GM19043 (cell line): ENCODE results near the gene FHAD1.
"Not testable (repeated sequence)": the region's sequence is repeated elsewhere in the genome, so short reads cannot be mapped to it uniquely, and the experiment has no call there.

Source experiments
- ATAC-seq: cut with Tn5 transposase; IDR thresholded peaks from one replicate; pipeline ENCODE4 v1.9.1; 2021; ENCODE audit warnings: low read depth; ENCODE audit not compliant: unreplicated experiment

Gene FHAD1

GRCh38 chr1:15299806-15300205 lies 52.8 kb downstream of the FHAD1 start:
- ATAC-seq, result no peak

GRCh38 chr1:15303935-15304334 lies 56.9 kb downstream of the FHAD1 start:
- ATAC-seq, result no peak

- no peak for ATAC-seq
These were observed 57.9 kb downstream of the FHAD1 start for GRCh38 chr1:15304708-15305467.

DNA sequence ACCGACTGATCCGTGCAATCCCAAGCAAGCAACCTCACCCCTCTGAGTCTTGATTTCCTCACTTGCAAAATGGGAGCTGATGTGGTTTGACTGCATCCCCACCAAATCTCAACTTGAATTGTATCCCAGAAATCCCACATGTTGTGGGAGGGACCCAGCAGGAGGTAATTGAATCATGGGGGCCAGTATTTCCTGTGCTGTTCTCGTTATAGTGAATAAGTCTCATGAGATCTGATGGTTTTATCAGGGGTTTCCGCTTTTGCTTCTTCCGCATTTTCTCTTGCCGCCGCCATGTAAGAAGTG lies 58.4 kb downstream of the FHAD1 start:
- ATAC-seq, result no peak

- not testable (repeated sequence) for ATAC-seq
These were observed 59.3 kb downstream of the FHAD1 start for GRCh38 chr1:15306352-15306751.

GRCh38 chr1:15308135-15308534 lies 61.1 kb downstream of the FHAD1 start:
- no peak for ATAC-seq

- no peak for ATAC-seq
These were observed 61.6 kb downstream of the FHAD1 start for GRCh38 chr1:15308621-15309027.

GRCh38 chr1:15309687-15310086 lies 62.7 kb downstream of the FHAD1 start:
- ATAC-seq, result no peak

GRCh38 chr1:15310544-15310943 lies 63.5 kb downstream of the FHAD1 start:
- no peak for ATAC-seq

- no peak for ATAC-seq
These were observed 64.2 kb downstream of the FHAD1 start for GRCh38 chr1:15311122-15311822.

DNA sequence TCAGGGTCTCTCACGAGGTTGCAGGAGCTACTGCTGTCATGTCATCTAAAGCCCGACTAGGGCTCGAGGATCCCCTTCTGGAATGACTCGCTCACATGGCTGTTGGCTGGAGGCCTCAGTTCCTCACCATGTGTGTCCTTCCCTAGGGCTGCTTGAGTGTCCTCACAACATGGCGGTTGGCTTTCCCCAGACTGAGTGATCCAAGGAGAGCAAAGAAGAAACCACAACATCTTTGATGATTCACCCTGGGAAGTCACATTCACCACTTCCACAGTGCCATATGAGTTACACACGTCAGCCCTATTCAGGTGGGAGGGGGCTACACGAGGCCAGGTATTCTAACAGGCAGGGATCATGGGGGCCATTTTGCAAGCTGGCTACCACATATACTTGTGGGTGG lies 64.9 kb downstream of the FHAD1 start:
- ATAC-seq, result no peak

- ATAC-seq, result no peak
These were observed 65.8 kb downstream of the FHAD1 start for GRCh38 chr1:15312626-15313411.

- ATAC-seq, result no peak
These were observed 67.6 kb downstream of the FHAD1 start for GRCh38 chr1:15314328-15315281.

- ATAC-seq, result no peak
These were observed 68.8 kb downstream of the FHAD1 start for GRCh38 chr1:15315815-15316214.

- no peak for ATAC-seq
These were observed 69.5 kb downstream of the FHAD1 start for GRCh38 chr1:15316510-15316909.

DNA sequence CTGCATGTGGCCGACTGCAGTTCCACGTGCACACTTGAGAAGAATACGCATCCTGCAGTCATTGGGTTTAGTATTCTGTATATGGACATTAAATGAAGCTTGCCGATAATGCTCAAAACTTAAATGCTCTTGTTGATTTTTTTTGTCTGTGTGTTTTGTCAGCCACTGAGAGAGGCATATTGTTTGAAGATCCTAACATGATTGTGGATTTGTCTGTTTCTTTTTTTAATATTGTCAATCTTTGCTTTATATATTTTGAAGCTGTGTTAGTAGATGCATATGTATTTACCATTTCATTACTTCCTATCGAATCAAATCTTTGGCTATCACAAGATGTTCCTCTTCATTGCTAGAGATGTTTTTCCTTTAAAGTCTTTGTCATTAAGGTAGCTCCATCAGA lies 73.2 kb downstream of the FHAD1 start:
- ATAC-seq, result no peak

- no peak for ATAC-seq
These were observed 74.6 kb downstream of the FHAD1 start for GRCh38 chr1:15321601-15322000.

DNA sequence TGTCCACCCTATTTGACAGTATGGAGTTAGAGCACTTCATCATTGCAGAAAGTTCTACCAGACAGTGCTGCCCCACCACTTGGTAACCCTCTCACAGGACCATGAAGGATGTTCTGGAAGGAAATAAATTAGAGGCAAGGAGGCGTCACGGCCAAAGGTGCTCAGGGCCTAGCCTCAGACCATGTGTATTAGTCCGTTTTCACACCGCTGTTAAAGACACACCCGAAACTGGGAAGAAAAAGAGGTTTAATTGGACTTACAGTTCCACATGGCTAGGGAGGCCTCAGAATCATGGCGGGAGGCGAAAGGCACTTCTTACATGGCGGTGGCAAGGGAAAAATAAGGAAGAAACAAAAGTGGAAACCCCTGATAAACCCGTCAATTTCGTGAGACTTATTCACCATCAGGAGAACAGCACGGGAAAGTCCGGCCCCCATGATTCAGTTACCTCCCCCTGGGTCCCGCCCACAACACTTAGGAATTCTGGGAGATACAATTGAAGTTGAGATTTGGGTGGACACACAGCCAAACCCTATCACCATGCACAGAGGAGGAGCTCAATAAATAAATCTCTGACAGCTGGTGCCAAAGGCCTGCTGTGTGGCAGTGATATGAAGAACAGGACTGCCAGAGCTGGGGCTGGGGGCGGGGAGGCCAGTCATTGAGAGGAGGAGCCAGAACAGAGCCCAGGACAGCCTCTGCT lies 75.8 kb downstream of the FHAD1 start:
- ATAC-seq, result no peak

DNA sequence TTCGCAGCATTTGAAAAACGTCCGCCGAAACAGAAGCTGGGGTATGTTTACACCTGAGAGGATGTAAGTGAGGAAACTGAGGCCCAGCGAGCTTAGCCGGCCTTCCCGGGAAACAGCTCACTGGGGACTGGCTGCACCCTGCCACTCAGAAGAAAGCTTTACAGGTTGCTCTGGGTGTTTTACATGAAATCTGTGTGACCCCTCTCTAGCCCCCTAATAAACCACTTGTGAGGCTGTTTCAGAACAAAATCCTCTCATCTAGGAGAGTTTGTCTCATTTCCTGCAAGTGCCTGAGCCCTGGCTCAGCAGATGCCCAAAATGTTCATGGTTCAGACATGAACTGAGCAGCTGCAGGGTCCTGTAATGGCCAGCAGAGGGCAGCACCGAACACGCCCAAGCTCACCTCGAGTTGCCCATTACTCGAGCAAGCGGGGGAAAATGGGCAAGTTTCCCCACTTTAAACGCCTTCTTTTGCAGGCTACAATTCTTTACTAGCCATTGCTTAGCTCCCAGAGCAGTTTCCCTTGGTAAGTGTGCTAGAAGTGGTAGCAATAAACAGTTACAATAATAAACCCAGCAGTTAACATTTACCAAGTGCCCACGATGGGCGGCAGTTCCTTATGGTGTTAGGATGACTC lies 76.4 kb downstream of the FHAD1 start:
- no peak for ATAC-seq
